GM19043 (cell line): ENCODE data around the gene EMILIN1.
"Not testable (repeated sequence)": the region's sequence is repeated elsewhere in the genome, so short reads cannot be mapped to it uniquely, and the experiment has no call there.

Experiments used
- ATAC-seq: cut with Tn5 transposase; IDR thresholded peaks from one replicate; pipeline ENCODE4 v1.9.1; 2021; ENCODE audit warnings: low read depth; ENCODE audit not compliant: unreplicated experiment

Gene EMILIN1

GRCh38 chr2:27118525-27119329, 40.3 kb downstream of the EMILIN1 start, which contains the start of gene CGREF1:
Gene CGREF1, minus strand, starts transcription at chr2:27119128. Its CDS starts 14,762 bp downstream, at chr2:27104366.
- no peak for ATAC-seq

- ATAC-seq = not testable (repeated sequence)
Measured at GRCh38 chr2:27119330-27119670, 40.9 kb downstream of the EMILIN1 start.

- ATAC-seq = no peak
Measured at GRCh38 chr2:27121906-27122305, 43.5 kb downstream of the EMILIN1 start.

DNA sequence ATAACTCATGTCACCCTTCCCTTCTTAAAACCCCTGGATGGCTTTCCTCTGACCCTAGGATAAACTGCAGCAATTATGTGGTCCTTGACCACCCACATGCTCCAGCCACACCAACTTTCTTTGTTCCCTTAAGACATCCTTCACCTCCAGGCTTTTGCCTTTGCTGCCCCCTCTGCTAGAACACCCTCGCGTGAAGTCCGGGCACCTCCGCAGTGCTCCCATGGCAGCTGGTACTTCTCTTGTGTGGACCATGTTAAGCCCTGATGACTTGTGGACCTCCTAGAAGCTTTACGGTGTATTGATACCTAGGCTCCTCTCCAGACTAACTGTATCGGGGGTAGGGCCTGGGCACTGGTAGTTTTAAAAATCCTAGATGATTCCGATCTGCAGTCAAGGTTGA, 44.4 kb downstream of the EMILIN1 start:
- no peak for ATAC-seq

GRCh38 chr2:27123302-27124150, 45.1 kb downstream of the EMILIN1 start, which contains the start of gene ABHD1:
Gene ABHD1, plus strand, starts transcription at chr2:27123815. Its CDS starts 134 bp downstream, at chr2:27123949.
- no peak for ATAC-seq

DNA sequence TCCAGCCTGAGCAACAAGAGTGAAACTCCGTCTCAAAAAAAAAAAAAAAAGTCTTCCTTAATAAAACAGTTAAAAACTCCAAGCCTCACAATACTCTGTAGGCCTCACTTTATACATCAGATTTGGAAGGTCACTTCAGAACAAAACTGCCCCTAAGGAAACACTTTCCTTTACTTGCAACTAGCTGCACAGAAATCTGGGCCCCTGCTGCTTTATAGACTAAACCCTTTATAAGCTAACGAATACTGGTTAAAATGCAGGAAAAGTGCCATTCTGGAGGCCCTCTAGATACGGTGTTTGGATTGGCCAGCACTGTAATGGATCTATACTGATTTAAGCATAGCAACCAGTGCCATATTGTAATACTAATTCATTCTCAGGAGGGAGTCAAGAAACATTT, 46.7 kb downstream of the EMILIN1 start:
- ATAC-seq = no peak

GRCh38 chr2:27126252-27126710, 47.9 kb downstream of the EMILIN1 start:
- no peak for ATAC-seq

- ATAC-seq = no peak
Measured at GRCh38 chr2:27127883-27128667, 49.7 kb downstream of the EMILIN1 start.

- no peak for ATAC-seq
Measured at GRCh38 chr2:27128668-27129571, 50.5 kb downstream of the EMILIN1 start.

GRCh38 chr2:27130396-27130795, 52.0 kb downstream of the EMILIN1 start:
- ATAC-seq = no peak

GRCh38 chr2:27131429-27131828, 53.0 kb downstream of the EMILIN1 start:
- ATAC-seq = no peak

- ATAC-seq = no peak
Measured at GRCh38 chr2:27133195-27133875, 54.9 kb downstream of the EMILIN1 start.

- peak; percentile 78 for ATAC-seq
Measured at GRCh38 chr2:27133905-27134780, 55.7 kb downstream of the EMILIN1 start, which contains the start of gene PREB. Gene PREB, minus strand, starts transcription at chr2:27134636. Its CDS starts 215 bp downstream, at chr2:27134421.

GRCh38 chr2:27134781-27135477, 56.5 kb downstream of the EMILIN1 start:
- no peak for ATAC-seq

DNA sequence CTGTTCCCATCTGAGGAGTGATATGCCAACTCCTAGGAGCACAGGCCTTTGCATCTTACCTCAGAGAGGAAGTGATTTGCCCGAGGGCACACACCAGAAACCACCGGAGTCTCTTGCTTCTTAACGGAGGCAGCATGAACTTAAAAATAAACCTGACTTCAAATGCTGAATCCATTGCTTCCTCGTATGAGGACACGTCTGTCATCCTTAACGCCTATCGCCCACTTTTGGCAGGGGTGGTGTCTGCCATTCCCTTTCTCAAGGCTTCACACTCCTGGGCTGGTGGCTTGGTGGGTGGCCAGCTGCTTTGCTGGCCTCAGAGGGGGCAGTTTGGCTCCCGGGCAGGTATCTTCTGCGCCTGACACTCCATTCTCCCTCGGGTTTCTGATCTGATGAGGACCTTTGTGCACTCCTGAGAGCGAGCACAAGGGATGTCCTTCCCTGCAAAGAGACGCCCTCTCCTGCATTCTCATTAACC, 57.1 kb downstream of the EMILIN1 start:
- no peak for ATAC-seq
